Fibroblast of lung (primary cell): Measurements from ENCODE around the gene CAPN8. TPM values are rescaled to one million over a fixed set of nuclear protein-coding genes. Genes with fewer than 3 reads are reported as not detected.

Source experiments
- DNase-seq, 2 donors: peaks; one replicate each; pipeline versions ENCODE4 v3.0.0 to v3.0.0-alpha.2; 2010; ENCODE audit warnings: low read depth in 2 of 2
- H2AFZ ChIP-seq: 2 replicates; pipeline ENCODE4 v1.5.1; 2012; ENCODE audit warnings: low read length, control low read depth, inconsistent platforms
- H3K27ac ChIP-seq: 2 replicates; pipeline ENCODE4 v1.5.1; 2011; ENCODE audit warnings: low read length, control low read depth; ENCODE audit not compliant: insufficient read depth
- H3K27me3 ChIP-seq: 2 replicates; pipeline ENCODE4 v1.5.1; 2011; ENCODE audit warnings: mild to moderate bottlenecking, low read length; ENCODE audit not compliant: control insufficient read depth, insufficient read depth
- H3K36me3 ChIP-seq: 2 replicates; pipeline ENCODE4 v1.5.1; 2011; ENCODE audit warnings: low read length; ENCODE audit not compliant: control insufficient read depth, insufficient read depth
- H3K4me1 ChIP-seq: 2 replicates; pipeline ENCODE4 v1.5.1; 2011; ENCODE audit warnings: low read length; ENCODE audit not compliant: control insufficient read depth, insufficient read depth; ENCODE audit errors: extremely low read depth
- H3K4me2 ChIP-seq: 2 replicates; pipeline ENCODE4 v1.5.1; 2011; ENCODE audit warnings: low read length, control low read depth; ENCODE audit not compliant: insufficient read depth; ENCODE audit errors: extremely low read depth
- H3K4me3 ChIP-seq, 4 experiments: fragments of 200-600 bp in 1 of 4; sonication (generic) in 1 of 4; replicated peaks in 1 of 4; 2 replicates each; pipeline ENCODE4 v1.5.1; 2011 to 2016; ENCODE audit warnings: low read length in 4 of 4, low read depth in 3 of 4, mild to moderate bottlenecking in 3 of 4, control low read depth in 2 of 4, inconsistent platforms in 1 of 4, mixed read lengths in 1 of 4; ENCODE audit not compliant: insufficient read depth in 1 of 4; ENCODE audit errors: control extremely low read depth in 1 of 4
- H3K79me2 ChIP-seq: 2 replicates; pipeline ENCODE4 v1.5.1; 2012; ENCODE audit warnings: mild to moderate bottlenecking, low read length, inconsistent platforms; ENCODE audit not compliant: control insufficient read depth, insufficient read depth
- H3K9ac ChIP-seq: 2 replicates; pipeline ENCODE4 v1.5.1; 2011; ENCODE audit warnings: mild to moderate bottlenecking, low read length, control low read depth; ENCODE audit not compliant: insufficient read depth
- H3K9me3 ChIP-seq: 2 replicates; pipeline ENCODE4 v1.5.1; 2012; ENCODE audit warnings: low read depth, low read length; ENCODE audit not compliant: control insufficient read depth, insufficient read depth
- H4K20me1 ChIP-seq: 2 replicates; pipeline ENCODE4 v1.5.1; 2011; ENCODE audit warnings: low read length; ENCODE audit not compliant: control insufficient read depth, insufficient read depth; ENCODE audit errors: extremely low read depth
- EZH2 ChIP-seq: IDR thresholded peaks from 2 replicates; pipeline ENCODE4 v1.5.1; 2012; ENCODE audit warnings: low read length, control low read depth, mild to moderate bottlenecking; ENCODE audit errors: missing control alignments
- polyA plus RNA-seq, 2 donors: library from polyadenylated mRNA; depleted of rRNA in 1 of 2; stranded (reverse) in 1 of 2; unstranded in 1 of 2; fragments of >200 nt; gene quantifications; 2 replicates each; pipeline ENCODE4 v1.2.1, GENCODE V29; 2011 to 2012; ENCODE audit warnings: missing spikeins in 1 of 2
- total RNA-seq: library from RNA; depleted of rRNA; stranded (reverse); fragments of >200 nt; gene quantifications from 2 replicates; pipeline ENCODE4 v1.2.1, GENCODE V29; 2014
- TF ChIP-seq, protein P1 (sequence below), 2 donors: IDR thresholded peaks in 1 of 2; conservative IDR thresholded peaks in 1 of 2; 1 replicate in 1 of 2; 2 replicates in 1 of 2; pipeline ENCODE4 v1.5.1; 2011 to 2012; ENCODE audit warnings: low read length in 2 of 2, control low read depth in 1 of 2, inconsistent platforms in 1 of 2, low read depth in 1 of 2, mild to moderate bottlenecking in 1 of 2

Gene CAPN8
- total and polyA plus RNA-seq, 2 donors (not counting 1 experiment from before 2014, with no cell fraction given), result not detected

DNA sequence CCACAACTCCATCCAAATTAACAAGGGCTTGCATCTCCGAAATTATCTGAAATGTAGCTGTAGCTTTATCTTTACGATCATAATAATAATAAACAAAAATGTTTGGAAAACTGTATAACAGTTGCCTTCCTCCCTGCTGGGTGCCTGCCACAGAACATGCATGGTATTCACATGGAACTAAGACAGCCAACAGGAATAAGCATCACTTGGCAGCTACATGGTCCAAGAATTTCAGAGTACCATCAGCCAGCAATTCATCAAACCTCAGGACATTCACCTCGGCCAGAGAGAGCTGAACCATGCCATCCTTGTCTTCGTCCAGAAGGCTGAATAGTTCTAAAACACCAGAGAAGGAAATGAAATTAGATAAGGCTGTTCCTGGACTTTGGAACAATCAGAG lies 122.7 kb downstream of the CAPN8 start:
- Histone ChIP-seq H3K36me3 (no peaks in the 10 kb centered on the region), H3K4me1 (no peaks in the 10 kb centered on the region), H2AFZ (no peak overlapping the region), H3K4me3 (no peak overlapping the region), H3K27ac (no peak overlapping the region), H3K79me2 (no peaks in the 10 kb centered on the region), H3K4me2 (no peak overlapping the region), H3K9me3 (no peaks in the 10 kb centered on the region), H4K20me1 (no peaks in the 10 kb centered on the region), H3K9ac (no peak overlapping the region), H3K27me3 (peaks cover 23% of the 10 kb centered on the region)
- TF ChIP-seq, protein P1, sequence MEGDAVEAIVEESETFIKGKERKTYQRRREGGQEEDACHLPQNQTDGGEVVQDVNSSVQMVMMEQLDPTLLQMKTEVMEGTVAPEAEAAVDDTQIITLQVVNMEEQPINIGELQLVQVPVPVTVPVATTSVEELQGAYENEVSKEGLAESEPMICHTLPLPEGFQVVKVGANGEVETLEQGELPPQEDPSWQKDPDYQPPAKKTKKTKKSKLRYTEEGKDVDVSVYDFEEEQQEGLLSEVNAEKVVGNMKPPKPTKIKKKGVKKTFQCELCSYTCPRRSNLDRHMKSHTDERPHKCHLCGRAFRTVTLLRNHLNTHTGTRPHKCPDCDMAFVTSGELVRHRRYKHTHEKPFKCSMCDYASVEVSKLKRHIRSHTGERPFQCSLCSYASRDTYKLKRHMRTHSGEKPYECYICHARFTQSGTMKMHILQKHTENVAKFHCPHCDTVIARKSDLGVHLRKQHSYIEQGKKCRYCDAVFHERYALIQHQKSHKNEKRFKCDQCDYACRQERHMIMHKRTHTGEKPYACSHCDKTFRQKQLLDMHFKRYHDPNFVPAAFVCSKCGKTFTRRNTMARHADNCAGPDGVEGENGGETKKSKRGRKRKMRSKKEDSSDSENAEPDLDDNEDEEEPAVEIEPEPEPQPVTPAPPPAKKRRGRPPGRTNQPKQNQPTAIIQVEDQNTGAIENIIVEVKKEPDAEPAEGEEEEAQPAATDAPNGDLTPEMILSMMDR (conservative IDR thresholded peaks at IDR 0.05 in 1 of 2, IDR thresholded peaks at IDR 0.05 in 1 of 2; ENCODE audit: low read depth in 1 of 2, low read length in 2 of 2), result no peak
- TF ChIP-seq EZH2, result no peak
- DNase-seq, result no peak

DNA sequence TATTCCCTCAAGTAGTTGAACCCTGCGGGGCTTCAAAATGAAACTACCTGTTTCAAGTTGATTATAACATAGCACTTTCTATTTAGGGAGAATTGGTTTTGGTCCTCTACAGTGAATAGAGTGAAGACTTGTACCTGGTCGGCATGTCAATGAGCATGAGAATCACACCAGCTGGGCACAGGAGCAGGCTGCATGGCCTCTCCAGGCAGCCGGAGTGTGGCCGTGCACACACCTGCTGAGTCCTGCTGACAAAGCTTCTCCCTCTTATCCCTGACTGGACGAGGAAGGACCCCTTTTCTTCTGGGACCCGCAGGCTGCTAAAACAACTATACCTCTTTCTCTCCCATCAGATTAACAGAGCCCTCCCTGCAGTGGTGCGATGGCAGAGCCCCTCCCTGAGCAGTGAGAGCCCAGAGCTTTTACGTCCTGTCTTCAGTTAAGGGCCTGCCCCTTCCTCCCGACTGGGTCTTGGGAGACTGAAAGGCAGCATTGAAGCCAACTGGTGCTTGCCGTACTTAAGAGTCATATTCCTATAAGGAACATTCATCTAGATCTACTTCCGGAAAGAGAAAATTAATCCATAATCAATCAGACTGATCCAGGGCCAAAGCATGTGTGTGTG lies 124.9 kb downstream of the CAPN8 start:
- no peak for DNase-seq
- no peaks in the 10 kb centered on the region for H3K36me3 ChIP-seq
- no peaks in the 10 kb centered on the region for H3K9me3 ChIP-seq
- no peak for TF ChIP-seq EZH2
- TF ChIP-seq, protein P1 (conservative IDR thresholded peaks at IDR 0.05 in 1 of 2, IDR thresholded peaks at IDR 0.05 in 1 of 2; ENCODE audit: low read depth in 1 of 2, low read length in 2 of 2), result no peak
- no peaks in the 10 kb centered on the region for H4K20me1 ChIP-seq
- no peak overlapping the region for H3K27ac ChIP-seq
- no peaks in the 10 kb centered on the region for H3K4me1 ChIP-seq
- no peak overlapping the region for H3K4me3 ChIP-seq
- H3K9ac ChIP-seq, result no peak overlapping the region
- no peak overlapping the region for H2AFZ ChIP-seq
- H3K79me2 ChIP-seq, result no peaks in the 10 kb centered on the region
- H3K27me3 ChIP-seq, result peaks cover 25% of the 10 kb centered on the region
- no peak overlapping the region for H3K4me2 ChIP-seq

DNA sequence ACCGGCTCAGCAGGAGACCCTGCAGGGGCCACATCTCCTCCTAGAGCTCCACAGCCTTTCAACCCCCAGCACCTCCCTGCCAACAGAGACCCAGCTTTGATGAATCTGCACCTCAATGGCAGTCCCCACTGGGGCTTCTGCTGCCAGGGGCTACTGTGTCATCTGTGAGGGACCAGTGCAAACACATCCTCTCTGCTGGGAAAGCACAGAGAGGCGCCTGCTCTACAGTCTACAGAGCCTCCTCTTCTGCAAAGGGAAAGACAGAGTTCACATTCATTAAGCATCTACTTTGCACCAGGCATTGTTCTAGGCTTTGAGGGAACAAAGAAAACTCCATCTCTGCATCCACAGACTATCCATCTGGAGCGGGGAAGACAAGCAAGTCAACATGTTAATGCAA lies 125.8 kb downstream of the CAPN8 start:
- peaks cover 25% of the 10 kb centered on the region for H3K27me3 ChIP-seq
- H3K36me3 ChIP-seq, result no peaks in the 10 kb centered on the region
- no peak overlapping the region for H2AFZ ChIP-seq
- no peaks in the 10 kb centered on the region for H3K79me2 ChIP-seq
- no peak for TF ChIP-seq EZH2
- TF ChIP-seq, protein P1 (conservative IDR thresholded peaks at IDR 0.05 in 1 of 2, IDR thresholded peaks at IDR 0.05 in 1 of 2; ENCODE audit: low read depth in 1 of 2, low read length in 2 of 2), result no peak
- H3K9me3 ChIP-seq, result no peaks in the 10 kb centered on the region
- H3K27ac ChIP-seq, result no peak overlapping the region
- H4K20me1 ChIP-seq, result no peaks in the 10 kb centered on the region
- no peak overlapping the region for H3K4me2 ChIP-seq
- DNase-seq, result no peak
- H3K4me1 ChIP-seq, result no peaks in the 10 kb centered on the region
- H3K4me3 ChIP-seq, result no peak overlapping the region
- H3K9ac ChIP-seq, result no peak overlapping the region
